Progenitor cell of endocrine pancreas (in vitro differentiated cells): ENCODE data around the gene TCEA3. TPM values are rescaled to one million over a fixed set of nuclear protein-coding genes. Genes with fewer than 3 reads are reported as not detected.

Experiments
- DNase-seq: peaks from one replicate; pipeline ENCODE4 v3.0.0; 2021; ENCODE audit warnings: low spot score; ENCODE audit not compliant: unreplicated experiment
- H3K27ac Mint-ChIP-seq: 2 replicates; pipeline ENCODE4 v1.8.0; 2021; ENCODE audit warnings: mild to moderate bottlenecking, moderate library complexity, mixed read lengths
- H3K27me3 Mint-ChIP-seq: 2 replicates; pipeline ENCODE4 v1.8.0; 2021; ENCODE audit warnings: mixed read lengths
- H3K36me3 Mint-ChIP-seq: 2 replicates; pipeline ENCODE4 v1.8.0; 2022; ENCODE audit warnings: mixed read lengths; ENCODE audit not compliant: insufficient read depth
- H3K4me1 Mint-ChIP-seq: 2 replicates; pipeline ENCODE4 v1.8.0; 2021; ENCODE audit warnings: low read depth, mixed read lengths
- H3K4me3 Mint-ChIP-seq: 2 replicates; pipeline ENCODE4 v1.8.0; 2021; ENCODE audit warnings: low read depth, mild to moderate bottlenecking, moderate library complexity, mixed read lengths
- H3K9me3 Mint-ChIP-seq: 2 replicates; pipeline ENCODE4 v1.8.0; 2021; ENCODE audit warnings: low read depth, mixed read lengths
- CTCF ChIP-seq: fragments of 200-600 bp; sonication (generic); IDR thresholded peaks from one replicate; pipeline ENCODE4 v1.5.0; 2021; ENCODE audit warnings: antibody characterized with exemption, mild to moderate bottlenecking; ENCODE audit not compliant: unreplicated experiment
- total RNA-seq: library from RNA; stranded (reverse); gene quantifications from 2 replicates; pipeline ENCODE4 v1.2.1, GENCODE V29; 2021

The TCEA3 gene
- total RNA-seq, 1 donor from 2014 or later = 12.9 TPM

DNA sequence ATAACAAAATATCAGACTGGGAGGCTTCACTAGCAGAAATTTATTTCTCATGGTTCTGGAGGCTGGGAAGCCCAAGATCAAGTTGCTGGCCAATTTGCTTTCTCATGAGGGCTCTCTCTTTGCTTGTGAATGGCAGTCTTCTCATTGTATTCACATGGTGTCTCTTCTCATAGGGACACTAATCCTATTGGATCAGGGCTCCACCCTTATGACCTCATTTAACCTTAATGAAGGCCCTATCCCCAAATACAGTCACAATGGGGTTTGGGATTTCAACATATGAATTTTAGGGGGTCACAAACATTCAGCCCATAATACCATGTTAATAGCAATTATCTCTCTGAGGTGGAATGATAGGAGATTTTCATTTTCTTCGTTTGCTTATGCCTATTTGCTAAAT, 25.3 kb downstream of the TCEA3 start:
- Mint-ChIP-seq H3K4me3 (no peak overlapping the region), H3K27ac (no peak overlapping the region), H3K9me3 (no peaks in the 10 kb centered on the region), H3K27me3 (no peaks in the 10 kb centered on the region), H3K4me1 (peaks cover 1% of the 10 kb centered on the region), H3K36me3 (peaks cover 11% of the 10 kb centered on the region)
- no peak for TF ChIP-seq CTCF
- no peak for DNase-seq

- Mint-ChIP-seq H3K9me3 (no peaks in the 10 kb centered on the region), H3K4me1 (no peaks in the 10 kb centered on the region), H3K36me3 (peaks cover 11% of the 10 kb centered on the region), H3K27me3 (no peaks in the 10 kb centered on the region), H3K4me3 (no peak overlapping the region), H3K27ac (no peak overlapping the region)
- DNase-seq = no peak
- TF ChIP-seq CTCF = no peak
Observed at GRCh38 chr1:23397908-23398307, 26.6 kb downstream of the TCEA3 start.

DNA sequence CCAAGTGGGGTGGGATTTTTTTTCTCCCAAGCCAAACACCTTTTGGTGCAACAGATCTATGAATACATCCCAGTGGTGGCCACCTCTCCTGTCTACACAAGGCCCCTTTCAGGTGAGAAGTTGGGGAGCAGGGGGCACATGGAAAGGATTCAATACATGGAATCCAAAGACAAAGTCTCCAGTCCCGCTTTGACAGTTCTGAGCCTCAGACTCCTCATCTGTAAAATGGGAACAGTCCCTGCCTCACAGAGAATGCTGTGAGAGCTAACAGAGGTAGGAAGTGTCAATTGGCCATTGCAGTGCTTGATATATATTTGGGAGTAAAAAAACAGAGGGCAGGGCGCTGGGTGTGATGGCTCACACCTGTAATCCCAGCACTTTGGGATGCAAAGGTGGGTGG, 28.2 kb downstream of the TCEA3 start:
- no peak for DNase-seq
- H3K27ac Mint-ChIP-seq = no peak overlapping the region
- no peak overlapping the region for H3K4me3 Mint-ChIP-seq
- H3K27me3 Mint-ChIP-seq = no peaks in the 10 kb centered on the region
- no peak for TF ChIP-seq CTCF
- no peaks in the 10 kb centered on the region for H3K9me3 Mint-ChIP-seq
- no peaks in the 10 kb centered on the region for H3K4me1 Mint-ChIP-seq
- peaks cover 9% of the 10 kb centered on the region for H3K36me3 Mint-ChIP-seq

GRCh38 chr1:23395849-23396248, 28.7 kb downstream of the TCEA3 start:
- H3K27ac Mint-ChIP-seq = no peak overlapping the region
- H3K27me3 Mint-ChIP-seq = no peaks in the 10 kb centered on the region
- H3K4me1 Mint-ChIP-seq = no peaks in the 10 kb centered on the region
- DNase-seq = no peak
- TF ChIP-seq CTCF = no peak
- H3K9me3 Mint-ChIP-seq = no peaks in the 10 kb centered on the region
- peaks cover 9% of the 10 kb centered on the region for H3K36me3 Mint-ChIP-seq
- no peak overlapping the region for H3K4me3 Mint-ChIP-seq

- no peak for DNase-seq
- H3K9me3 Mint-ChIP-seq = no peaks in the 10 kb centered on the region
- H3K36me3 Mint-ChIP-seq = peaks cover 8% of the 10 kb centered on the region
- no peak for TF ChIP-seq CTCF
- H3K4me3 Mint-ChIP-seq = no peak overlapping the region
- no peak overlapping the region for H3K27ac Mint-ChIP-seq
- H3K27me3 Mint-ChIP-seq = no peaks in the 10 kb centered on the region
- H3K4me1 Mint-ChIP-seq = no peaks in the 10 kb centered on the region
Observed at GRCh38 chr1:23395154-23395724, 29.3 kb downstream of the TCEA3 start.
